Stimulated activated CD4-positive, alpha-beta T cell treated with anti-CD3 and anti-CD28 coated beads, Interleukin-1b, Interleukin-23, amount 100 ng/mL, for 24 hours (primary cell): ENCODE data around the gene LINC00632.

Experiments used
- DNase-seq, 4 experiments: peaks; one replicate each; pipeline ENCODE4 v3.0.0-alpha.2; 2020; ENCODE audit warnings: low read depth in 4 of 4, low spot score in 1 of 4

LINC00632 gene

DNA sequence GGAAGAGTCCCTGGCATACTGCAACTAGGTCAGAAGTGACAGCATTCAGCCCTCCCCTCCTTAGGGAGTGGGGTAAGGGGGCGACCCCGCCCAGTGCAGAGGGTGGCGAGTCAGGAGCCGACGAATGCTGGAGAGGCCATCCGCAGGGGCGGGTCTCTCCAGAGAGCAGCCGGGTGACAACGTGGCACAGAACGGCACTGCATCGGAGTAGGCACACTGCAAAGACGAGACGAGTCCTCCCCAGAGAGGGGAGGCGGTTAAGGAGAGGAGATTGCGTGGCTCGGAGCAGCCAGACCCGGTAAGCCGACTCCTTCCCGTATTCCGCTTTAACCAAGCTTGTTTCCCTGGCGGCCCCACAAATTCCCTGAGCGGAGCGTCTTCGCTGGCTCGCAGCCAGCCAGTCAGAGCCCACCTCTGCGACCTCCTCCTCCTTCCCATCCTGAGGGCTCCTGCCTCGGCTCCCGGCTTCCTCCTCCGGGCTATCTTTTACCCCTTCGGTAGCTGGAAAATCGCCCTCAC is 54.9 kb downstream of the LINC00632 start:
- no peak for DNase-seq

DNA sequence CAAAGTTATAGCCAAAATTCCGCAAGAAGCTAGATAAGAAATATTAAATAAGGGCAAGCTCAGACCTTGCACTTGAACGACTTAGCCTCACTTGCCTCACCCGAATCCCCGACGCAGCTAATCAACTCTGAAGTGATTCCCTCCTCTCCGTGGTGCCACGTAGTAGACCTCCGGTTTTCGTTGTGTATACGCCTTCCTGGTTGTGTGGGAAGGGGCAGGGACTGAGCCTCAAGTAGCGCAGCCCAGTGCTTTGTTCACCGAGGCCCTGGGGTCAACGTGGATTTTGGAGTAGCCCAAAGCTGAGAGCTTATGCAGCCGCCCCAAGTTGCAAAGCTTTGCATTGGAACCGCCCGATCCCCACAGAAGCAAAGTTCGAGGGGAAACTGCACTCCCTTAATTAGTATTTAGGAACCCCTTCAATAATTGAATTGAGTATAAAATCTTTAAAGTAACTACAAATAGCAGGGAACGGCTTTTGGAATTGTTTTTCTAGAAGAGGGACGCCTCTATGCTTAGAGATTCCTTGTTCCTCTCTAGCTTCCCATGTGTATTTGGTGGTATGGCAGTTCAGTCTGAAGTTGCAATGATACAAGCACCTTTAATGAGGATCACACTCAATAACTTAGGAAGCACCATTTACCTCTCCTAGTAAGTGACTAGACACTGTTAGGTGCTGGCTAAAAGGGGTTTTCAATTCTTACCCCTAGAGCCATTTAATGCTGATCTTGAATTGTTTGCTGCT is 55.7 kb downstream of the LINC00632 start:
- no peak for DNase-seq

- DNase-seq, result peak in 1 of 4 experiments; percentile 22
Observed at GRCh38 chrX:140766024-140766611, 56.6 kb downstream of the LINC00632 start.

DNA sequence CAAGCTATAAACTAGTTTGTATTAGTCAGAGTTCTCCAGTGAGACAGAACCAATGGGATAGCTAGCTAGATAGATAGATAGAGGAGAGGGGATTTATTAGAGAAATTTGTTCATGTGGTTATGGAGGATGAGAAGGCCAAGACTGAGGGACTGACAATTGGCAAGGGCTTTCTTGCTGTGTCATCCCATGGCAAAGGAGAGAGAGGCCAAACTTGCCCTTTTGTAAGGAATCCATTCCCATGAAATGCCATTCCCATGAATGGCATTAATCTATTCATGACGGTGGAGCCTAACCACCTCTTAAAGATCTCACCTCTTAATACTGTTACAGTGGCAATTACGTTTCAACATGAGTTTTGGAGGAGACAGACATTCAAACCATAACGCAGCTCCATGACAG is 58.1 kb downstream of the LINC00632 start:
- DNase-seq, result no peak

DNA sequence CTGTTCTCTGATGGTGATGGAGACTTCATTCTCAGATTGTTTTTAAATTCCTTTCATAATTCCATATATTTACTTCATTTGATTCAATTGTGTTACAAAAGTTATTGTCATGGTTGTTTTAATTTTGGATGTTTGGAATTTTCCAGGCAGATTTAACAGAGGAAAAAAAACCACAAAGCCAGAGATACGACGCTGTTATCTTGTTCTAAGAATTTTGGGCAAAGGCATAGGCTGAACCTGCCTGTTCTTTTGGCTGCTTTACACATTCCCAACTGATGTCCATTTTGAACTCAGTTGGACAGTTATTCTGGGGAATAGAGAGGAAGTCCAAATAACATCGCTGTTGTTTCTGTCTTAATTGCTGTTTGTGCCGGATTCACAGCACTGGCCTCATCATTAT is 65.7 kb downstream of the LINC00632 start:
- DNase-seq, result no peak

- DNase-seq, result no peak
Observed at GRCh38 chrX:140776320-140776719, 66.8 kb downstream of the LINC00632 start.

DNA sequence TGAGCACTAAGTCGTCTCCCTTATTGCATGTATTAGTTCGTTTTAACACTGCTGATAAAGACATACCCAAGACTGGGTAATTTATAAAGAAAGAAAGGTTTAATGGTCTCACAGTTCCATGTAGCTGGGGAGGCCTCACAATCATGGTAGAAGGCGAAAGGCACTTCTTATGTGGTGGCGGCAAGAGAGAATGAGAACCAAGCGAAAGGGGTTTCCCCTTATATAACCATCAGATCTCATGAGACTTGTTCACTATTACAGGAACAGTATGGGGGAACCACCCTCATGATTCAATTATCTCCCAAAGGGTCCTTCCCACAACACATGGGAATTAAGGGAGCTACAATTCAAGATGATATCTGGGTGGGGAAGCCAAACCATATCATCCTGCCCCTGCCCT is 85.1 kb downstream of the LINC00632 start:
- no peak for DNase-seq

DNA sequence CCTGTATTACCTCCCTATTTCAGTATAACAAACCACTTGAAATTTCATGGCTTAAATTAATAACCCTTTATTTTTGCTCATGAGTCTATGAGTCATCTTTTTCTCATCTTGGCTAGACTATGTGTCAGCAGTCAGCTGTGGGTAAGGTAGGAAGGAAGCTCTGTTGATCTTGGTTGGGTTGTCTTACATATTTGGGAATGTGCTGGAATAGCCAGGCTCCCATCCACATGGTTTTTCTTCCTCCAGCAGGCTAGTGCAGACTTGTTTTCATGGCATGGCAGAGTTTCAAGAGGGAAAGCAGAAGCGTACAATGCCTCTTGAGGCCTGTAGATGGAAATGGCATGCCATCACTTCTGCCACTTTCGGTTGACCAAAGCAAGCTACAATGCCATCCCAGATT is 89.7 kb downstream of the LINC00632 start:
- DNase-seq, result no peak

DNA sequence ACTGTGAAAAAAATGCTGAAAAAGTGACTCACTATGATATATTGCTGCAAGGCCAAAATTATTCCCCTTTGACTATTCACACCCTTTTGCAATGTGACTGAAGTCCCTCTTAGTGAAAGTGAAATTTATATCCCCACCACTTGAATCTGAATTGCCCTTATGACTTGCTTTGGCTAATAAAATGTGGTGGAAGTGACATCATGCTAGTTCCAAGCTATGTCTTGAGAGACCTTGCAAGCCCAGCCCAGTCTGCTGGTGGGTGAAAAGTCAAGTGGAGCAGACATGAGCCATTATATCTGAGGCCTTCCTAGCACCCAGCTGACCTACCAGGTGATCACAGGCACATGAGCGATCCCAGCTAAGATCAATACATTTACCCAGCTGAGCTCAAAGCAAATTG is 94.7 kb downstream of the LINC00632 start:
- no peak for DNase-seq

DNA sequence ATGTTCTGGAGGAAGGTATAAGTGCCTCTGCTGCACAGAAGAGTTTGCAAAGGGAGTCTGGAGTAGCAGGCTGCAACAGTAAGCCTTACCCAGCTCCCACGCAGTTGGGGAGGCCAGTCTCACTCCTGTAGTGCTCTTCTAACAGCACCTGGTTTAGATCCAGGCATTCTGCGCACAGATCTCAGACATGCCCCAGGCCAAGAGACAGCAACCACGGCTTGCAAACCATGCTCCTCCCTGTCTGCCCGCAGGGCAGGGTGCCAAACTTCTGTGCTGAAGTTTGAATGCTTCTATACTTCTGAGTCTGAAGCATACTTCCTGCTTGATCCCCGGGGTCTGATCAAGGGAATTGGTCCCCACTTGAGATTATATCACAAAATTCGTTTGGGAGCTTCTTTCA is 106.3 kb downstream of the LINC00632 start:
- DNase-seq, result no peak

DNA sequence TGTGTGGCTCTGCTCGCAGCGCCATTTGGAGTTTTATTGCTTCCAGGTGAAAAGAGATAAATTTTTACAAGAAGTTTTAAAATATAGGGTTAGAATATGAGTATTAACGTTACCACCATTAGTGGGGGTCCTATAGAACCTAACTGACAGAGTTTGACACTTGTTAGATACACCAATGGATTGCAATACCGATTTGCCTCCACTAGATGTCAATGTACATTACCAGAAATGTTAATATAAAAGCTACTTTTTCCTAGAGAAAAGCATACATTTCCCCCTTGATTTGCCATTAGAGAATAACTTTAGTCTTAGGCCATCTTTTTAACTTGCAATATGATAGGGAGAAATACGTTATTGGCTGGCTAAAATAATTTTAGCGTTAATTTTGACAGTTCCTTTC is 108.4 kb downstream of the LINC00632 start:
- DNase-seq, result no peak

DNA sequence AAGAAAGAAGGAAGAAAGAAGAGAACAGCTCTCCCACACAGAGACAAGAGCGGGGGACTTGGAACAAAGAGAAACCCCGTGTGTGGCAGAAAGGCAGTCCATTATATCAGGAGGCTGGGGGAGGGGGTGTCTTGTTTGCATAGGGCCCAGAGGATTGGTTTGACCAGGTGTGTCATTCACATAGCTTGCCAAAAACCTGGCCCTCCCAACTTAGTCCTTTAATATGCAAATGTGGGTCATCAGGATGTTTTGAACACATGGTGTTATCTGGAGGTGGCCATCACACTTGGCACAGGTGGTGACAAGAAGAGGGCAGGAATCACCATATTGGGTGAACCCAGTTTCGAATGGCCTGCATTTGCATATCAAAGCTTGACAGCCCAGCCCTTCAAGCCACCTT is 111.7 kb downstream of the LINC00632 start:
- no peak for DNase-seq

GRCh38 chrX:140822184-140822583 is 112.6 kb downstream of the LINC00632 start:
- no peak for DNase-seq

- DNase-seq, result no peak
Observed at GRCh38 chrX:140822861-140823260, 113.3 kb downstream of the LINC00632 start.

DNA sequence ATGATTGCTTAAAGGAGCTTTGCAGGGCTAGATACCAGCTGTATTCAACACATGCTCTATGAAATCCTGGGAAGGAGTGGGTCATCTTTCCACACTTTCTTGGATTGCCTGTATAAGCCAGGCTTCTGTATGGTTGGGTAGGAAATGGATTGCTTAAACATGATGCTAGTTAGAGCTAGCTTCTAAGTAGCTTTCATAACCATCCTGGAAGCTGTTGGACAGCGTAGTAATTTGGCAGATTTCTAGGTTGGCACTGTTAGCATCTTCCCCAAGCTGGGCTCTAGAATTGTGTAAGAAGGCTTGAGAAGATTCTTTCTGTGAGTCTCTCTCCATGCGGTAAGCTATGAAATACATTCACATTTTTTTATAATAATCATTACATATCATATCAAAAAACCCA is 127.3 kb downstream of the LINC00632 start:
- no peak for DNase-seq
